NCI-H2029 (cell line): ENCODE measurements around the gene EIF4A3.

Experiments used
- DNase-seq: peaks from one replicate; lab custom pipeline; 2025; lab: John Stamatoyannopoulos, UW

The EIF4A3 gene

GRCh38 chr17:80147035-80147822 lies at the start of gene EIF4A3:
Gene EIF4A3, minus strand, starts transcription at chr17:80147128. Its CDS starts 167 bp downstream, at chr17:80146961.
- DNase-seq, result peak; percentile 97

- no peak for DNase-seq
Measured at GRCh38 chr17:80196652-80197051, 49.7 kb upstream of the EIF4A3 start.

DNA sequence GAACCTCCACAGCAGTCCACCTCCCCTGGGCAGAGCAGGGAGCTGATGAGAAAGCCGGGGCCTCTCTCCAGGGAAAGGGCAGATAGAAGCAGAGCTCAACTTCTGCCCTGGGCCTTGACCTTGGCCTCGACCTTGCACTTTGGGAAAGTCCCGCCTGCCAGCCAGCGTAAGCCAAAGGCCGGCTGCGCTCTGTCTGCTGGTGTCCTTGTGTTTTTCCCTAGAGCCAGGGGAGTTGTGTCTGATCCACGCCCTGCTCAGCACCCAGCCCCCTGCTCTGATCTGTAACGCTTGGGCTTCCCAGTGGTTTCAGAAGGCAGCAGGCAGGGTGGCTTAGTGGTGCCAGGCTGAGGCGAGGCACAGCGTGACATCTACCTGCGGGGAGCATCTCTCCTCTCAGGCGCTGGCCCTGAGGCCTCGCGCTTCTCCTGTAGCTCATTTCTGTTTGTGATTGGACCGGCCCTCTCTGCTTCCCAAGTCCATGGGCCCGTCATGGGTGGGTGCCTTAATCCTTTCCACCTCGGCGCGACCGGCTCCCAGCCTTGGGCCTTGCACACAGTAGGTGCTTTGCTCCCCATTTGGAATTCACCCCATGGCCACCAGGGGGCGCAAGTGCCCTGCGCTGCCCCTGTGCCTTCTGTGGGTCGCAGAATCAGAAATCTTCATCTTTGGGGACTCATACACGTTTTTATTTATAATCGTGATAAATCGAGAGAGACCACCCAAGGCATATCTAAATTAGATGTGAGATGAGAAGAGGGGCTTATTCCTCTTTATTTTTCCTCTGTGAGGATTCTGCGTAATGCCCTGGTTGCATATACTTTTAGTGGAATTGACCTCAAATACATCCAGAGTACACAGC lies 49.0 kb upstream of the EIF4A3 start:
- no peak for DNase-seq

DNA sequence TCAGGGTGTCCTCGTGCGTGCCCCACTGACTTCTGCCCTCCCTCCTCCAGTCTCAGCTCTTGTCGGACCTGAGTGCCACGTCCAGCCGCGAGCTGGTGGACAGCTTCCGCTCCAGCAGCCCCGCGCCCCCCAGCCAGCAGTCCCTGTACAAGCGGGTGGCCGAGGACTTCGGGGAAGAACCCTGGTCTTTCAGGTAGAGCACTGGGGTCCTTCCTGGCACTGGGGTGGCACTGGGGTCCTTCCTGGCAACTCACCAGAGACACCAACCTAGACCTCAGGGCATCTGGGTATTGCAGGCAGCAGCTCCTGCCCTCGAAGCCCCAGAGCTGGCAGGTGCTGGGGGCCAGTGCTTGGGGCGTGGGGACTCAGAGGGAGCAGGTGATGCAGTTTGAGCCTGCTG lies 48.2 kb upstream of the EIF4A3 start:
- DNase-seq, result no peak

GRCh38 chr17:80191865-80192661 lies 45.1 kb upstream of the EIF4A3 start:
- DNase-seq, result no peak

- DNase-seq, result no peak
Measured at GRCh38 chr17:80191192-80191591, 44.3 kb upstream of the EIF4A3 start.

- no peak for DNase-seq
Measured at GRCh38 chr17:80190716-80191115, 43.8 kb upstream of the EIF4A3 start.

GRCh38 chr17:80189611-80190010 lies 42.7 kb upstream of the EIF4A3 start:
- no peak for DNase-seq

DNA sequence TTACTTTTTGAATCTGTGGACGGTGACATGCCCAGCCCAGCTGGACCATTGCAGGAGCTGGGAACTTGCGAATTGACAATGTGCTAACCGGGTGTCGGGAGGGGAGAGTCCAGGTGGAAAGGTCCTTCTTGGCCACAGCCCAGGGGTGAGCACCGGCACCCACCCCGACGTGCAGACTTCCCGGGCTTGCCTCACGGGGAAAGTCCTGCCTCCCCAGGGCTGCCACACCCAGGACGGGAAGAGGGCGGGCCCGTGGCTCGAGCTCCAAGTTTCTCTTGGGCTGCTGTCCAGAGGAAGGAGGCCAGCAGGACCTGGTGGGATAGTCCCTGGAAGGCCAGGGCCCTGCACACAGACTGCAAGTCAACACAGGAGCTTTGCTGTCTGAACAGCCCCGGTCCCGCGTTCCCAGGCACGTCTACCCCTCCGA lies 40.6 kb upstream of the EIF4A3 start:
- no peak for DNase-seq

- no peak for DNase-seq
Measured at GRCh38 chr17:80187090-80187489, 40.2 kb upstream of the EIF4A3 start.

DNA sequence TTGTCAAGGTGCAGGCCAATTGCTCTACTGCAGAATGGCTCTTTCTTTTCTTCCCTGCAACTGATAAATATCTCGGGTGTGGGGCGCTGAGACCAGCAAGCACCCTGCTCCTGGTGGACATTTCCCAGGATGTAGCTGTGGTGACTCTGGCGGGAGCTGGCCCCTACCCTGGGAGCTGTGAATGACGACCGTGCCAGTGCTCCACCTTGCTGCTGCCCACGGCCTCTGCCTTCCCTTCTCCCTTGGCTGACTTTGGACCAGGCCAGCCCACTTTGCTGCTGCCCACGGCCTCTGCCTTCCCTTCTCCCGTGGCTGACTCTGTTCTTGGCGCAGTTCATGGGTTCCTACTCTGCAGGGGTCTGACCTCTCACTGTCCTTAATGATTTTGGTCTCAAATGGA lies 39.0 kb upstream of the EIF4A3 start:
- no peak for DNase-seq

DNA sequence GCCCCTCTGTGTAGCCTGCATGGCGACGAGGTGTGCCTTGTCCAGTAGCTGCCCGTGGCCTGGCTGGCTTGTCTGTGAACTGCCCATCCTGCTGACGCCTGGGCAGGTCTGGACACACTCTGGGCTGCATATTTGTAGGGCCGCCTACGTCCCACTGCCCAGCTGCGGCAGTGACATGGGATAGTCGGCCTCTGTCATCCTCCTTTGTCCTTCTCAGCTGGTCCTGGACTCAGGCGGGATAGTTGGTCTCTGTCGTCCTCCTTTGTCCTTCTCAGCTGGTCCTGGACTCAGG lies 37.4 kb upstream of the EIF4A3 start:
- no peak for DNase-seq

- DNase-seq, result no peak
Measured at GRCh38 chr17:80183581-80184422, 36.9 kb upstream of the EIF4A3 start.

GRCh38 chr17:80182845-80183223 lies 35.9 kb upstream of the EIF4A3 start:
- DNase-seq, result no peak

- no peak for DNase-seq
Measured at GRCh38 chr17:80182118-80182844, 35.4 kb upstream of the EIF4A3 start.

DNA sequence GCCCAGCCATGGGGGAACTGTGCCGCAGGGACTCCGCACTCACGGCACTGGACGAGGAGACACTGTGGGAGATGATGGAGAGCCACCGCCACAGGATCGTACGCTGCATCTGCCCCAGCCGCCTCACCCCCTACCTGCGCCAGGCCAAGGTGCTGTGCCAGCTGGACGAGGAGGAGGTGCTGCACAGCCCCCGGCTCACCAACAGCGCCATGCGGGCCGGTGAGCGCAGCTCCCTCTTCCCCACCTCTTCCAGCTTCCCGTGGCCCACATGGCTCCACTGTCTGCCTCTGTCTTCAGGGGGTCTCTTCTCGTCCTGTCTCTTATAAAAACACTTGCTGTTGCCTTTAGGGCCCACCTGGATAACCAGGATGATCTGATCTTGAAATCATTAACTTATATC lies 34.5 kb upstream of the EIF4A3 start:
- no peak for DNase-seq

GRCh38 chr17:80180192-80180591 lies 33.3 kb upstream of the EIF4A3 start:
- no peak for DNase-seq

DNA sequence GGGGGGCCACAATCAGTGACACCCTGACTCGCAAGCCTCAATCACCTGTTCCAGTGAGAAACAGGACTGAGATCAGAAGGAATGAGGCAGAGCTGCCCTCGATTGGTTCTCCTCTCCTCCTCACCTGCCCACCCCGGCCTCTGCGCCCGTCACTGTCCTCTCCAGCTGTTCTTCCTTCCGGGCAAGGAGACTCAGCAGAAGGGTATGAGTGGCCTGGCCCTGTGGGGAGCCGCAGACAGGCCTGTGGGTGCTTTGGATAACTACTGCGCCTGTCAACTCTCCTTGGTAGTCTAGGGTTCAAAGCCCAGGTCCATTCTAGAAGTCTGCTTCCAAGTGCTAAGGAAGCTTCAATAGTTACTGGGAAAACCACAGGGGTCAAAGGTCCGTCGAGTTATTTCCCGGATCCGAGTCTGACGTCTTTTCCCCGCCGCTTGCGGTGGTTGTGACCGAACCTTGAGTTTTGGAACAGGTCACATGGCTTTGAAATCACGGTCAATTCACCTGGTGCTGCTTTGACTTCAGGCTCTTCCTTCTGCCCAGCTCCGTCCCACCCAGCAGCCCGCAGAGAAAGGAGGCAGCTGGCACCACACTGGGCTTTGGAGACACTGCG lies 31.2 kb upstream of the EIF4A3 start:
- no peak for DNase-seq

DNA sequence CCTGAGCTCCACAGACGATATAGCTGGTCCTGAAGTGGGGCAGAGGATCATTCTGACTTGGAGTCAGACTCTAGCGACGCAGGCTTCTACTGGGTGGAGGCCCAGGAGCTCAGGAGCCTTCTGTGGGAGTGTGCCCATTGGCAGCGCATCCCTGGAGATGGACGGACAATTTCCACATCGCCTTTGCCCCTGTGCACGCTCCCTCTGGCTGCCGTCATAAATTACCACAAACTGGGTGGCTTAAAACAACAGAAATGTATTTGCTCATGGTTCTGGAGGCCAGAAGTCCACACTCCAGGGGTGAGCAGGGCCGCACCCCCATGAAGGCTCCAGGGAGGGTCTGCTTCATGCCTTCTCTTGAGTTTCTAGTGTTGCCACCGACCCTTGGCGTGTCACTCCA lies 29.8 kb upstream of the EIF4A3 start:
- no peak for DNase-seq

GRCh38 chr17:80173916-80174315 lies 27.0 kb upstream of the EIF4A3 start:
- no peak for DNase-seq

DNA sequence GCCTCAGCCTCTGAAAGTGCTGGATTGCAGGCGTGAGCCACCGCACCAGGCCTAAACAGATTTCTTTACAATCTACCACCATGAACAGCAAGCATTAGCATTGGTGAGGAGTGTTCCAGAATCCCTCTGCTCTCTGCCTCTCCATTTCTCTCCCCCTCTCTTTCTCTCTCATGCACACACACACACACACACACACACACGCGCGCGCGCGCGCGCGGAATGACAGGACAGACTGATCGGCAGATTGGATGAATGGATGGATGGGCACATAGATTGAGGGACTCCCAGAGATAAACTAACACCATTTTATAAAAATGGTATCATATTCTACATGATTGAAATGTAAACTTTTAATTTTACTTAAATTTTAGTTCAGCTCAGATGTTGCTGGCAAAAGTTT lies 26.2 kb upstream of the EIF4A3 start:
- DNase-seq, result no peak
